GM23338 (cell line): Measurements from ENCODE around the gene ADGRL3. TPM values are rescaled to one million over a fixed set of nuclear protein-coding genes. Genes with fewer than 3 reads are reported as not detected.

Experiments used
- ATAC-seq: fragments of 200-7000 bp; cut with Tn5 transposase; 3 replicates; pipeline ENCODE4 v1.9.1; 2020
- DNase-seq: peaks from one replicate; pipeline ENCODE4 v3.0.0-alpha.2; 2015; ENCODE audit warnings: low spot score
- H2AFZ ChIP-seq: fragments of 200-600 bp; sonication (generic); 2 replicates; pipeline ENCODE4 v1.8.0; 2016; ENCODE audit warnings: antibody characterized with exemption, mild to moderate bottlenecking, moderate library complexity
- H3F3A ChIP-seq: fragments of 200-600 bp; sonication (generic); replicated peaks from 2 replicates; pipeline ENCODE4 v1.8.0; 2017; ENCODE audit warnings: antibody characterized with exemption, mixed run types, low read depth
- H3K27ac ChIP-seq: fragments of 200-600 bp; sonication (generic); 2 replicates; pipeline ENCODE4 v1.6.1; 2016; ENCODE audit warnings: low read depth
- H3K27me3 ChIP-seq: fragments of 200-600 bp; sonication (generic); 2 replicates; pipeline ENCODE4 v1.8.0; 2016; ENCODE audit warnings: mild to moderate bottlenecking, mixed run types, moderate library complexity; ENCODE audit not compliant: insufficient read depth
- H3K36me3 ChIP-seq: fragments of 200-600 bp; sonication (generic); 2 replicates; pipeline ENCODE4 v1.8.0; 2016; ENCODE audit warnings: mild to moderate bottlenecking; ENCODE audit not compliant: insufficient read depth
- H3K4me1 ChIP-seq: fragments of 200-600 bp; sonication (generic); 2 replicates; pipeline ENCODE4 v1.8.0; 2016; ENCODE audit warnings: mild to moderate bottlenecking, moderate library complexity; ENCODE audit not compliant: insufficient read depth
- H3K4me2 ChIP-seq: fragments of 200-600 bp; sonication (generic); 2 replicates; pipeline ENCODE4 v1.7.1; 2017; ENCODE audit warnings: mixed run types
- H3K4me3 ChIP-seq: fragments of 200-600 bp; sonication (generic); 2 replicates; pipeline ENCODE4 v1.6.1; 2016; ENCODE audit warnings: mixed run types
- H3K79me2 ChIP-seq: fragments of 200-600 bp; sonication (generic); replicated peaks from 2 replicates; pipeline ENCODE4 v1.8.0; 2017; ENCODE audit warnings: mild to moderate bottlenecking; ENCODE audit not compliant: insufficient read depth
- H3K9me2 ChIP-seq: fragments of 200-600 bp; sonication (generic); 2 replicates; pipeline ENCODE4 v1.8.0; 2017; ENCODE audit not compliant: insufficient read depth
- H4K20me1 ChIP-seq: fragments of 200-600 bp; sonication (generic); replicated peaks from 2 replicates; pipeline ENCODE4 v1.8.0; 2017; ENCODE audit warnings: mild to moderate bottlenecking; ENCODE audit not compliant: insufficient read depth
- H3K27ac Mint-ChIP-seq: 2 replicates; pipeline ENCODE4 v1.8.0; 2020; ENCODE audit warnings: inconsistent platforms, mild to moderate bottlenecking, moderate library complexity, mixed read lengths
- H3K27me3 Mint-ChIP-seq: 3 replicates; pipeline ENCODE4 v1.8.0; 2022; ENCODE audit warnings: low read depth, mild to moderate bottlenecking, moderate library complexity, mixed read lengths, inconsistent platforms; ENCODE audit not compliant: insufficient read depth, poor library complexity
- H3K36me3 Mint-ChIP-seq: 3 replicates; pipeline ENCODE4 v1.8.0; 2021; ENCODE audit warnings: low read depth, mild to moderate bottlenecking, inconsistent platforms, moderate library complexity, mixed read lengths
- H3K4me1 Mint-ChIP-seq: 3 replicates; pipeline ENCODE4 v1.8.0; 2020; ENCODE audit warnings: mild to moderate bottlenecking, inconsistent platforms, mixed read lengths
- H3K4me3 Mint-ChIP-seq: 3 replicates; pipeline ENCODE4 v1.8.0; 2021; ENCODE audit warnings: moderate library complexity, mild to moderate bottlenecking, inconsistent platforms, mixed read lengths
- H3K9me3 Mint-ChIP-seq: 3 replicates; pipeline ENCODE4 v1.8.0; 2020; ENCODE audit warnings: moderate library complexity, mild to moderate bottlenecking, inconsistent platforms, mixed read lengths
- CREB1 ChIP-seq: fragments of 250-450 bp; sonication (Bioruptor Pico); IDR thresholded peaks from 2 replicates; pipeline ENCODE4 v1.5.0; 2020; ENCODE audit warnings: low read depth, mild to moderate bottlenecking, moderate library complexity
- CTCF ChIP-seq, 2 experiments: fragments of 200-600 bp in 1 of 2; sonication (generic) in 1 of 2; conservative IDR thresholded peaks; 2 replicates each; pipeline versions ENCODE4 v1.5.1 to v1.6.1; 2016 to 2017; ENCODE audit warnings: antibody characterized with exemption in 2 of 2, low read depth in 2 of 2, mild to moderate bottlenecking in 2 of 2, moderate library complexity in 1 of 2
- EZH2 ChIP-seq: fragments of 200-600 bp; sonication (generic); IDR thresholded peaks from one replicate; pipeline ENCODE4 v1.8.0; 2017; ENCODE audit warnings: antibody characterized with exemption, mild to moderate bottlenecking, low read depth; ENCODE audit not compliant: unreplicated experiment
- EZH2phosphoT487 ChIP-seq: fragments of 200-600 bp; sonication (generic); IDR thresholded peaks from one replicate; pipeline ENCODE4 v1.8.1; 2018; ENCODE audit warnings: antibody characterized with exemption; ENCODE audit not compliant: unreplicated experiment
- JUNB ChIP-seq: IDR thresholded peaks from one replicate; pipeline ENCODE4 v1.6.1; 2016; ENCODE audit warnings: antibody characterized with exemption; ENCODE audit not compliant: unreplicated experiment
- NANOG ChIP-seq: IDR thresholded peaks from 2 replicates; pipeline ENCODE4 v1.6.1; 2016; ENCODE audit warnings: antibody characterized with exemption, borderline replicate concordance
- POLR2AphosphoS5 ChIP-seq: IDR thresholded peaks from 2 replicates; pipeline ENCODE4 v1.6.1; 2016; ENCODE audit warnings: antibody characterized with exemption, low read depth
- REST ChIP-seq: IDR thresholded peaks from one replicate; pipeline ENCODE4 v1.6.1; 2018; ENCODE audit warnings: antibody characterized with exemption; ENCODE audit not compliant: unreplicated experiment
- ZNF114 ChIP-seq: fragments of 250-450 bp; sonication (Bioruptor Pico); IDR thresholded peaks from 2 replicates; pipeline ENCODE4 v1.5.0; 2020; ENCODE audit warnings: mild to moderate bottlenecking, moderate library complexity
- ZNF462 ChIP-seq: fragments of 250-450 bp; sonication (Bioruptor Pico); IDR thresholded peaks from 2 replicates; pipeline ENCODE4 v1.5.0; 2020; ENCODE audit warnings: mild to moderate bottlenecking, moderate library complexity
- polyA plus RNA-seq: library from polyadenylated mRNA; unstranded; fragments of >200 nt; fragmentation: Nextera tagmentation; extraction: Ambion mirVana; gene quantifications from 2 replicates; pipeline ENCODE4 v1.2.1, GENCODE V29; 2016
- total RNA-seq: library from RNA; depleted of rRNA; stranded (reverse); fragments of >200 nt; shearing (Covaris generic); gene quantifications from 2 replicates; pipeline ENCODE4 v1.2.3, GENCODE V29; 2014

The ADGRL3 gene
- total and polyA plus RNA-seq, 2 experiments from 2014 or later = 9.7 to 16.5 TPM

GRCh38 chr4:61489927-61490326, 289.8 kb downstream of the ADGRL3 start:
- H3K27me3 ChIP-seq = no peaks in the 10 kb centered on the region
- no peak overlapping the region for H3K4me3 ChIP-seq
- H3K9me2 ChIP-seq = no peaks in the 10 kb centered on the region
- no peaks in the 10 kb centered on the region for H3K36me3 ChIP-seq
- DNase-seq (peak; percentile 18), ATAC-seq (no peak)
- no peaks in the 10 kb centered on the region for H3K36me3 Mint-ChIP-seq
- no peaks in the 10 kb centered on the region for H3K9me3 Mint-ChIP-seq
- peak overlapping the region; percentile 25; the same call in 1 of the 2 replicates for H3K27ac Mint-ChIP-seq
- TF ChIP-seq EZH2 = no peak
- TF ChIP-seq REST = no peak
- TF ChIP-seq ZNF114 (CRISPR knock-in tag) = no peak
- no peak for TF ChIP-seq EZH2phosphoT487
- TF ChIP-seq CREB1 (CRISPR knock-in tag) = no peak
- TF ChIP-seq JUNB = no peak
- TF ChIP-seq CTCF (conservative IDR thresholded peaks at IDR 0.05; ENCODE audit: low read depth in 2 of 2) = no peak
- no peak for TF ChIP-seq POLR2AphosphoS5
- no peak for TF ChIP-seq NANOG
- peaks cover 23% of the 10 kb centered on the region for H3K4me1 ChIP-seq
- H3K4me3 Mint-ChIP-seq = no peak overlapping the region
- no peak overlapping the region for H2AFZ ChIP-seq
- no peaks in the 10 kb centered on the region for H3F3A ChIP-seq
- no peak overlapping the region for H3K4me2 ChIP-seq
- no peaks in the 10 kb centered on the region for H4K20me1 ChIP-seq
- peaks cover 22% of the 10 kb centered on the region for H3K4me1 Mint-ChIP-seq
- H3K27ac ChIP-seq = no peak overlapping the region
- H3K27me3 Mint-ChIP-seq = no peaks in the 10 kb centered on the region
- H3K79me2 ChIP-seq = no peaks in the 10 kb centered on the region

GRCh38 chr4:61493041-61493440, 292.9 kb downstream of the ADGRL3 start:
- H3K27ac Mint-ChIP-seq = peak overlapping the region; percentile 80
- ATAC-seq (peak; percentile 47; the same call in 2 of the 3 replicates), DNase-seq (peak; percentile 19)
- peak overlapping the region; percentile 9; the same call in 2 of the 3 replicates for H3K4me3 Mint-ChIP-seq
- Histone ChIP-seq H3K36me3 (no peaks in the 10 kb centered on the region), H3F3A (no peaks in the 10 kb centered on the region), H4K20me1 (no peaks in the 10 kb centered on the region), H3K27ac (no peak overlapping the region), H3K4me3 (no peak overlapping the region), H3K9me2 (no peaks in the 10 kb centered on the region), H2AFZ (no peak overlapping the region), H3K4me2 (peak overlapping the region; percentile 36; the same call in 1 of the 2 replicates), H3K4me1 (peaks cover 23% of the 10 kb centered on the region), H3K79me2 (no peaks in the 10 kb centered on the region), H3K27me3 (no peaks in the 10 kb centered on the region)
- H3K4me1 Mint-ChIP-seq = peaks cover 22% of the 10 kb centered on the region
- no peaks in the 10 kb centered on the region for H3K27me3 Mint-ChIP-seq
- no peaks in the 10 kb centered on the region for H3K9me3 Mint-ChIP-seq
- peaks cover 9% of the 10 kb centered on the region for H3K36me3 Mint-ChIP-seq
- TF ChIP-seq ZNF462 (CRISPR knock-in tag) (no peak), EZH2 (no peak), ZNF114 (CRISPR knock-in tag) (no peak), CREB1 (CRISPR knock-in tag) (no peak)
